Right lobe of liver (tissue), 4 donors: ENCODE data around the gene GPALPP1.

Experiments
- CTCF ChIP-seq, 4 donors: fragments of 200-600 bp in 3 of 4; fragments of 450-650 bp in 1 of 4; IDR thresholded peaks; one replicate each; pipeline versions ENCODE4 v1.5.1 to v1.8.0; 2016 to 2022; ENCODE audit warnings: antibody characterized with exemption in 4 of 4, mild to moderate bottlenecking in 2 of 4
- POLR2A ChIP-seq: fragments of 450-650 bp; IDR thresholded peaks from one replicate; pipeline ENCODE4 v1.6.1; 2017; ENCODE audit warnings: antibody characterized with exemption, mild to moderate bottlenecking
- donor health status: DM: no; HTN: no; CAD: no.
- donor health status: DM: no; HTN: no; CAD: no.
- donor health status: DM: no; HTN: yes; CAD: no.

GRCh38 chr13:44952671-44953070 lies 36.7 kb upstream of the GPALPP1 start:
- TF ChIP-seq CTCF (IDR thresholded peaks at IDR 0.05) (no peak), POLR2A (no peak)
